GM18868 (cell line): ENCODE results near the gene UNC13A.

Experiments used
- ATAC-seq: cut with Tn5 transposase; IDR thresholded peaks from one replicate; pipeline ENCODE4 v1.9.1; 2021; ENCODE audit warnings: mild to moderate bottlenecking, moderate library complexity; ENCODE audit not compliant: unreplicated experiment

The UNC13A gene

GRCh38 chr19:17632577-17632976 is 55.6 kb downstream of the UNC13A start:
- no peak for ATAC-seq

DNA sequence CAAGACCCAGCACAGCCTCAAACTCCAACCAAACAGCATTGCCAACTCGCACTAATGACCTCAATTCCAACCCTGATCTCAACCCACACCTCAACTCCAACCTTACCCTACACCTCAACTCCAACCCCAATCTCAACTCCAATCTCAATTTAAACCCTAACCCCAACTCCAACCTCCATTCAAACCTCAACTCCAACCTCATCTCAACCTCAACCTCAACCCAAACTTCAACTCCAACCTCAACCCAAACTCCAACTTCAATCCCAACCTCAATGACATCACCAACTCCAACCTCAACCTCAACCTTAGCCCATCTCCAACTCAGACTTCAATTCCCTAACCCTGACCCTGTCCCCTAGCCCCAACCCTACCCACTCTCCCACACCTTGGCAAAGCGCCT is 58.4 kb downstream of the UNC13A start:
- ATAC-seq: no peak

GRCh38 chr19:17627921-17628320 is 60.2 kb downstream of the UNC13A start:
- ATAC-seq: no peak

- ATAC-seq: no peak
Measured at GRCh38 chr19:17627161-17627560, 61.0 kb downstream of the UNC13A start.

DNA sequence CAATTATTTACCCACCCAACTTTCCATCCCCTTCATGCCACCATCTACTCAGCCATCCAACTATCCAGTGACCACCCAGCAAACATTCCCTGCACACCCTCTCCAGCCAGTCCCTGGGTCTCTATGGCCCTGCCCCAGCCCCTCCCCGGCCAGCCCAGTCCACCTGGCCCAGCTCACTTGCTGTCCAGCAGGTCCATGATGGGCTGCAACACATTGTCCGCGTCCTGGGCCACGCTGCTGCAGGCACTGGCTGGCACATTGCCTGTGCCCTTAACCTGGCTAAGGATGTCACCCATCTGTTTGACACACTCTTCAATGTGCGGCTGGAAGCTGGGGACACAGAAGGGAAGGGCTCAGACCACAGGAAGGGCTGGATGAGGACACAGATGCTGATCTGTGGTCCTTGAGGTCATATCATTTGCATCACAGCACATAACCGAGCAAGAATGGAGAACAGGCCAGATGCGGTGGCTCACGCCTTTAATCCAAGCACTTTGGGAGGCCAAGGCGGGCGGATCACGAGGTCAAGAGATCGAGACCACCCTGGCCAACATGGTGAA is 61.6 kb downstream of the UNC13A start:
- ATAC-seq: no peak

GRCh38 chr19:17625980-17626379 is 62.2 kb downstream of the UNC13A start:
- no peak for ATAC-seq

GRCh38 chr19:17625043-17625442 is 63.1 kb downstream of the UNC13A start:
- no peak for ATAC-seq

DNA sequence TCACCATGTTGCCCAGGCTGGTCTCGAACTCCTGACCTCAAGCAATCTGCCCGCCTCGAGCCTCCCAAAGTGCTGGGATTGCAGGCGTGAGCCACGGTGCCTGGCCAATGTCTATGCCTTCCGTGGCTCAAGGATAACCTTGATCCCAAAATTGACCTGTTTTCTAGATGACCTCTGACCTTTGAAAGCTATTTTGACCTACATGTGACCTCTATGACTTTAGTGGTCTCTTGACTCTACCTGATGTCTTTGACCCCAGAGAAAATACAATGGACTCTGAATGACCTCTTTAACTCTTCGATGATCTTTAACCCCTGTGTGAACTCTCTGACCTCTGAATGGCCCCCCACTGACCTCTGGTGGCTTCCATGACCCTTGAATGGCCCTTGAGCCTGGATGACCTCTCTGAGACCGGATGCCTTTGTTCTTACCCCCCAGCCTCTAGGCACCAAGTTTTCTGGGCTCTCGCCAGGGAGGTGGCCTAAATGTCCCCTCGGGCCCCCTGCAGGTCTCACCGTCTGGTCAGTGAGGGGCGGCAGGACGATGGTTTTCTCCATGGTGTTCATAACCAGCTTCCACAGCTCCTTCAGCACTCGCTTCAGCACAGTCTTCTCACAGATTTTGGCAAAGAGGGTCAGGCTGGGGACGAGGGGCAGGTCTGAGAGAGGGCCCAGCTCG is 63.7 kb downstream of the UNC13A start:
- ATAC-seq: no peak

- ATAC-seq: no peak
Measured at GRCh38 chr19:17623224-17623935, 64.8 kb downstream of the UNC13A start.

DNA sequence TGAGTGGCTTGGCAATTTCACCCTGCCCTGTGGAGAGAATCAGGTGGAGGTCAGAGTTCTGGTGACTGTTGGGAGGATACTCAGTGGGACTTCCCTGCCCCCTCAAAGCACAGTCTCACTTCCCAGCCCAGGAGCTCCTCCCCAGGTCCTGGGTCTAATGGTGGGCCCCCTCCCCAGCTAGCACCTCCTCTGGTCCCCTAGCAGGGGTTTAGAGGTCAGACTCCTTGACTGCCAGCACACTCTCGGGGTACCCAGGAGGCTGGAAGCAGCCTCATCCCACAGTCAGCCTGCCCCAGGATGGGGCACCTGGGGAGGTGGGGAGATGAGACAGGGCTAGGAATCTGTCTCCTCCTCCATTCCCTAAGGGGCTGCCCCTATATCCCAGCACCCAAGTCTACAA is 67.5 kb downstream of the UNC13A start:
- no peak for ATAC-seq

DNA sequence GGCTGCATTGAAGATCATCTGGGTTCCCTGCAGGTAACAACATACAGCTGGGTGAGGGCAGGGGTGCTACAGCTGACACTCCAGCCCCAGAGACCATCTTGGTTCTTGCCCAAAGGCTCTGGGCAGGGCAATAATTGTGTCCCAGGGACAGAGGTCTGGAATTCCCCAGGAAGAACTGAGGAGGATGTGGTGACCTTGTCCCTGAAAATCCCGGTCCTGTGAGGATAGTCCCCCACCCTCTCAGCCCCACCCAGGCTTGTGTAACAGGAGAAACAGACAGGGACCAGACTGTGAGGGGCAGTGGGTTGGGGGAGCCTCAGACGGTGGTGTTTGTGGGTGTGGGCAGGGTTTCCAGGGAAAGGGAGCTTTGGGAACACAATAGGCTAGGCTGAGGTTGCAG is 69.2 kb downstream of the UNC13A start:
- ATAC-seq: no peak

DNA sequence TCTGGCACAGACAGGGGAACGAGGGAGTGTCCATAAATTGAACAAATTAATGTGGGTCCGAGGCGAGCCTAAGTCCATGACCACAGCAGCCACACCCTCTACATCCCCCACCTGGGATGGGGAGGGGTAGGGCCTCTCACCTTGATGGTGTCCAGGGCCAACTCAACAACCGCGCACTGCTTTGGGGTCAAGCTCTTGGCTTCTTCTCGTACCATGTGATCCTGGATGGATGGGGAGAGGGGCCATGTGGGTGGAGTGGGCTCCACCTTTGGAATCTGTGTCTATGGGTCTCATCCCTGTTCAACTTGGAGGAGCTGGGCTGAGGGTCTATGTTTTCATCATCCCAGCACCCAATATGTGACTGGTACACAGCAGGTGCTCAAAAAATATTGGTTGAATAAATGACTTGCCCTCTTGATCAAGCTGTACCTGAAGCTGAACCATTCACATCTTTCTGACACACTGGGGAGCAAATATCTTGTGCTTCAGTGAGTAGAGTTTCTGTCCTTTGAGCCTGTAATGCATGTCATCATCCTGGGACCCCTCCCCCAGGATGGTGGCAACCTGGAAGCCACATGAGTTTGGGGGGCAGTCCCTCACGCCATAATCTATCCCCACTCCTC is 69.8 kb downstream of the UNC13A start:
- ATAC-seq: no peak

DNA sequence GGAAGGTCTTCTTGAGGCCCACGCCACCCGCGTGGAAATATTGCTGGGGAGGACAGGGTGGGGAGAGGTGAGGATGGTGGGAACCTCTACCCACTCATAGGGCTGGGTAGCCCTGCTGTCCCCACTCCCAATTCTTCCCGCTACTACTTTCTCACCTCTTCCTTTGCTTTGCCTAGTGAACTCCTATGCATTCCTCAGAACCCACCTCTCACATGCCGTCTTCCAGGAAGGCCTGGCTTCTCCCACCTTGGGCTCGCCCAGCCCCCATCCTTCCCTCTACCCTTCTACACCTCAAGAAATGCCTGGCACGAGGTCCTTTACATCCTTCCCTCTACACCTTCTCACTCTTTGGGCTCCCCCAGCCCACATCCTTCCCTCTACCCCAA is 70.4 kb downstream of the UNC13A start:
- no peak for ATAC-seq

- no peak for ATAC-seq
Measured at GRCh38 chr19:17616961-17617806, 71.0 kb downstream of the UNC13A start.

DNA sequence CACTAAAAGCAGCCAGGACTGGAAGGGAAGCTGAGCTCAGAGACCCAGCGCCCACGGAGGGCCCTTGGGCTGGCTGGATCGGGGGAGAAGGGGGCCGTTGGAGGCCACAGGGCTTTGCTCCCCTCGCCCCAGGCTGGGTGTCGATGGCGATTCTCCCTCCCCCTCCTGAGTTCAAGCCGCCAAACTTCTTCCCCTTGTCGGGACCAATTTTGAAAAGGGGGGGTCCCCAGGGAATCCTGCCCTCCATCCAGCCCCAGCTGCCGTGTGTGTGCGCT is 71.5 kb downstream of the UNC13A start:
- ATAC-seq: no peak

DNA sequence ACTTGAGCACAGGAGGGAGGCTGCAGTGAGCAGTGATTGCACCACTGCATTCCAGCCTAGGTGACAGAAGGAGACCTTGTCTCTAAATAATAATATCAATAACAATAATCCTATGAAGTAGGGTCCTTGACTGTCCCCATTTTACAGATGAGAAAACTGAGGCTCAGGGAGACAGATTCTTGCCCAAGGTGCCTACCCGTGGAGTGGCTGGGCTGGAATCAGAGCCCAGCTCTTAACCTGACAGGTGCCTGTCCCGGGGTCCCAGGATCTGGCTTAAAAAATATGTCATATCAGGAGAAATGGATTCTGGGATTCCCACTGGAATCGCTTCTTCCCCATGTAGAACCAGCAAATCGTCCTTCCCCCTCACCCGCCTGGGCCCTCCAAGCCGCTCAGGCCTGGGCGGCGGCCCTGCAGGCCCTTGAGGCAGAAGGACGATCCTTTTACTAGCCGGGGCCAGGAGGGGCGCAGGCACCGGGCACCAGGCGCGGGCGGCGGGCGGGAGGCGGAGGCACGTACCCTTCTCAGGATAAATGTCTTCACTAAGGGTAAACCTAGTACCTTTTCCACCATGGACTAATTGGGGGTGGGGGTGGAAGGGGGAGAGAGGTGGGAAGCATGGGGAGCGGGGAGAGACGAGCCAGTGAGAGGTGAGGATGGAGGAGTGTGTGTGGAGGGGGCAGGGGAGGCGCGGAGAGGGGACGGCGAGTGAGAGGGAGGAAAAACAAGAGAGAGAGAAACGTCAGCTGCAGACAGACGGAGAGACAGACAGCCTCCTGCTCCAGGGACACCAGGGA is 72.1 kb downstream of the UNC13A start:
- ATAC-seq: no peak

GRCh38 chr19:17614476-17614875 is 73.7 kb downstream of the UNC13A start:
- ATAC-seq: no peak

- no peak for ATAC-seq
Measured at GRCh38 chr19:17611462-17612244, 76.5 kb downstream of the UNC13A start.

DNA sequence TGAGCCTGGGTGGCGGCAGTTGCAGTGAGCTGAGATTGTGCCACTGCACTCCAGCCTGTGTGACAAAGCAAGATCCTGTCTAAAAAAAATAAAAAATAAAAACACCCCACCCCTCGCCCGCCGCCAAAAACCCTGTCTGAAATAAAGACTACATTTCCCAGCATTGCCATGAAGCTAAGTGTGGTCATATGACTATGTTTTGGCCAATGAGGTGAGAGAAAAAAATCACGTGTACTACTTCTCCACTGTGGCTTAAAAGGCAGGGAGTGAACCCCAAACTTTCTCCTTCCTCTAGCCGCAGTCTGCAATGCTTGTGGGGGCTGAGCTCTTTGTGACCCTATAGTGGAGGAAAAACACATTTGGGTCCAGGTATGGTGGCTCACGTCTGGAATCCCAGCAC is 77.8 kb downstream of the UNC13A start:
- no peak for ATAC-seq

DNA sequence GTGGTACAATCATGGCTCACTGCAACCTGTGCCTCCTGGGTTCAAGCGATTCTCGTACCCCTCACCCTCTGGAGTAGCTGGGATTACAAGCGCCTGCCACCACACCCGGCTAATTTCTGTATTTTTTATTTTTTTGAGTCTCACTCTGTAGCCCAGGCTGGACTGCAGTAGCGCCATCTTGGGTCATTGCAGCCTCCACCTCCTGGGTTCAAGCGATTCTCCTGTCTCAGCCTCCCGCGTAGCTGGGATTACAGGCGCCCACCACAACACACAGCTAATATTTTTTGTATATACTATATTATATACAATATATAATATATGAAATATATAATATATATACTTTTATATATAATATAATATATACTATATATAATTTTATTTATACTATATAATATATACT is 80.2 kb downstream of the UNC13A start:
- no peak for ATAC-seq
